ENCODE data around the gene SOX18. TPM values are rescaled to one million over a fixed set of nuclear protein-coding genes. Genes with fewer than 3 reads are reported as not detected.
A peak's percentile ranks its signal among the peaks of the same experiment; 100 is the strongest.

SOX18 gene
- total and polyA plus RNA-seq, 2 donors (not counting 1 experiment from before 2014, with no cell fraction given), result not detected

GRCh38 chr20:64044484-64045247 is 4.8 kb downstream of the SOX18 start:
- Histone ChIP-seq H3K4me2 (ENCODE audit: extremely low read depth, insufficient read depth, low read length) (no peak overlapping the region), H3K27me3 (ENCODE audit: control insufficient read depth, insufficient read depth, low read length) (peaks cover 32% of the 10 kb centered on the region), H4K20me1 (ENCODE audit: control insufficient read depth, extremely low read depth, insufficient read depth, low read length) (no peaks in the 10 kb centered on the region), H3K36me3 (ENCODE audit: control insufficient read depth, insufficient read depth, low read length) (no peaks in the 10 kb centered on the region), H3K4me3 (replicated peaks in 1 of 4; ENCODE audit: control extremely low read depth in 1 of 4, insufficient read depth in 1 of 4, low read depth in 3 of 4, low read length in 4 of 4) (no peak overlapping the region), H3K27ac (ENCODE audit: insufficient read depth, low read length) (no peak overlapping the region), H3K4me1 (ENCODE audit: control insufficient read depth, extremely low read depth, insufficient read depth, low read length) (no peaks in the 10 kb centered on the region), H3K9ac (ENCODE audit: insufficient read depth, low read length) (no peak overlapping the region), H3K79me2 (ENCODE audit: control insufficient read depth, insufficient read depth, low read length) (no peaks in the 10 kb centered on the region), H2AFZ (ENCODE audit: low read length) (no peak overlapping the region), H3K9me3 (ENCODE audit: control insufficient read depth, insufficient read depth, low read depth, low read length) (no peaks in the 10 kb centered on the region)
- TF ChIP-seq, protein P1, sequence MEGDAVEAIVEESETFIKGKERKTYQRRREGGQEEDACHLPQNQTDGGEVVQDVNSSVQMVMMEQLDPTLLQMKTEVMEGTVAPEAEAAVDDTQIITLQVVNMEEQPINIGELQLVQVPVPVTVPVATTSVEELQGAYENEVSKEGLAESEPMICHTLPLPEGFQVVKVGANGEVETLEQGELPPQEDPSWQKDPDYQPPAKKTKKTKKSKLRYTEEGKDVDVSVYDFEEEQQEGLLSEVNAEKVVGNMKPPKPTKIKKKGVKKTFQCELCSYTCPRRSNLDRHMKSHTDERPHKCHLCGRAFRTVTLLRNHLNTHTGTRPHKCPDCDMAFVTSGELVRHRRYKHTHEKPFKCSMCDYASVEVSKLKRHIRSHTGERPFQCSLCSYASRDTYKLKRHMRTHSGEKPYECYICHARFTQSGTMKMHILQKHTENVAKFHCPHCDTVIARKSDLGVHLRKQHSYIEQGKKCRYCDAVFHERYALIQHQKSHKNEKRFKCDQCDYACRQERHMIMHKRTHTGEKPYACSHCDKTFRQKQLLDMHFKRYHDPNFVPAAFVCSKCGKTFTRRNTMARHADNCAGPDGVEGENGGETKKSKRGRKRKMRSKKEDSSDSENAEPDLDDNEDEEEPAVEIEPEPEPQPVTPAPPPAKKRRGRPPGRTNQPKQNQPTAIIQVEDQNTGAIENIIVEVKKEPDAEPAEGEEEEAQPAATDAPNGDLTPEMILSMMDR (conservative IDR thresholded peaks at IDR 0.05 in 1 of 2, IDR thresholded peaks at IDR 0.05 in 1 of 2; ENCODE audit: low read depth in 1 of 2, low read length in 2 of 2), result no peak
- no peak for TF ChIP-seq EZH2 (IDR thresholded peaks at IDR 0.05; ENCODE audit: low read length, missing control alignments)
- DNase-seq (ENCODE audit: low read depth in 2 of 2), result peak; percentile 44 to 50

GRCh38 chr20:64043768-64044167 is 5.7 kb downstream of the SOX18 start:
- Histone ChIP-seq H4K20me1 (ENCODE audit: control insufficient read depth, extremely low read depth, insufficient read depth, low read length) (no peaks in the 10 kb centered on the region), H3K4me2 (ENCODE audit: extremely low read depth, insufficient read depth, low read length) (no peak overlapping the region), H3K27me3 (ENCODE audit: control insufficient read depth, insufficient read depth, low read length) (peaks cover 32% of the 10 kb centered on the region), H2AFZ (ENCODE audit: low read length) (no peak overlapping the region), H3K36me3 (ENCODE audit: control insufficient read depth, insufficient read depth, low read length) (no peaks in the 10 kb centered on the region), H3K4me1 (ENCODE audit: control insufficient read depth, extremely low read depth, insufficient read depth, low read length) (no peaks in the 10 kb centered on the region), H3K9ac (ENCODE audit: insufficient read depth, low read length) (no peak overlapping the region), H3K79me2 (ENCODE audit: control insufficient read depth, insufficient read depth, low read length) (no peaks in the 10 kb centered on the region), H3K27ac (ENCODE audit: insufficient read depth, low read length) (no peak overlapping the region), H3K9me3 (ENCODE audit: control insufficient read depth, insufficient read depth, low read depth, low read length) (no peaks in the 10 kb centered on the region), H3K4me3 (replicated peaks in 1 of 4; ENCODE audit: control extremely low read depth in 1 of 4, insufficient read depth in 1 of 4, low read depth in 3 of 4, low read length in 4 of 4) (no peak overlapping the region)
- DNase-seq (ENCODE audit: low read depth in 2 of 2), result no peak
- TF ChIP-seq, protein P1 (conservative IDR thresholded peaks at IDR 0.05 in 1 of 2, IDR thresholded peaks at IDR 0.05 in 1 of 2; ENCODE audit: low read depth in 1 of 2, low read length in 2 of 2), result no peak
- TF ChIP-seq EZH2 (IDR thresholded peaks at IDR 0.05; ENCODE audit: low read length, missing control alignments), result no peak

GRCh38 chr20:64042054-64042781 is 7.2 kb downstream of the SOX18 start:
- H3K4me2 ChIP-seq (ENCODE audit: extremely low read depth, insufficient read depth, low read length), result peak overlapping the region; percentile 51
- H4K20me1 ChIP-seq (ENCODE audit: control insufficient read depth, extremely low read depth, insufficient read depth, low read length), result no peaks in the 10 kb centered on the region
- H2AFZ ChIP-seq (ENCODE audit: low read length), result no peak overlapping the region
- no peak overlapping the region for H3K9ac ChIP-seq (ENCODE audit: insufficient read depth, low read length)
- peaks cover 29% of the 10 kb centered on the region for H3K27me3 ChIP-seq (ENCODE audit: control insufficient read depth, insufficient read depth, low read length)
- H3K4me1 ChIP-seq (ENCODE audit: control insufficient read depth, extremely low read depth, insufficient read depth, low read length), result no peaks in the 10 kb centered on the region
- H3K27ac ChIP-seq (ENCODE audit: insufficient read depth, low read length), result no peak overlapping the region
- no peak for DNase-seq (ENCODE audit: low read depth in 2 of 2)
- TF ChIP-seq, protein P1 (conservative IDR thresholded peaks at IDR 0.05 in 1 of 2, IDR thresholded peaks at IDR 0.05 in 1 of 2; ENCODE audit: low read depth in 1 of 2, low read length in 2 of 2), result no peak
- TF ChIP-seq EZH2 (IDR thresholded peaks at IDR 0.05; ENCODE audit: low read length, missing control alignments), result peak; percentile 94
- no peaks in the 10 kb centered on the region for H3K36me3 ChIP-seq (ENCODE audit: control insufficient read depth, insufficient read depth, low read length)
- no peaks in the 10 kb centered on the region for H3K79me2 ChIP-seq (ENCODE audit: control insufficient read depth, insufficient read depth, low read length)
- peak overlapping the region in 3 of 4 experiments; percentile 7 to 38 (median 23) for H3K4me3 ChIP-seq (replicated peaks in 1 of 4; ENCODE audit: control extremely low read depth in 1 of 4, insufficient read depth in 1 of 4, low read depth in 3 of 4, low read length in 4 of 4)
- no peaks in the 10 kb centered on the region for H3K9me3 ChIP-seq (ENCODE audit: control insufficient read depth, insufficient read depth, low read depth, low read length)

Data from fibroblast of lung (primary cell).